Measurements from ENCODE around the gene ANKLE2. TPM values are rescaled to one million over a fixed set of nuclear protein-coding genes. Genes with fewer than 3 reads are reported as not detected.

The ANKLE2 gene
- total RNA-seq, 2 donors from 2014 or later: 33.7 to 41.8 TPM

DNA sequence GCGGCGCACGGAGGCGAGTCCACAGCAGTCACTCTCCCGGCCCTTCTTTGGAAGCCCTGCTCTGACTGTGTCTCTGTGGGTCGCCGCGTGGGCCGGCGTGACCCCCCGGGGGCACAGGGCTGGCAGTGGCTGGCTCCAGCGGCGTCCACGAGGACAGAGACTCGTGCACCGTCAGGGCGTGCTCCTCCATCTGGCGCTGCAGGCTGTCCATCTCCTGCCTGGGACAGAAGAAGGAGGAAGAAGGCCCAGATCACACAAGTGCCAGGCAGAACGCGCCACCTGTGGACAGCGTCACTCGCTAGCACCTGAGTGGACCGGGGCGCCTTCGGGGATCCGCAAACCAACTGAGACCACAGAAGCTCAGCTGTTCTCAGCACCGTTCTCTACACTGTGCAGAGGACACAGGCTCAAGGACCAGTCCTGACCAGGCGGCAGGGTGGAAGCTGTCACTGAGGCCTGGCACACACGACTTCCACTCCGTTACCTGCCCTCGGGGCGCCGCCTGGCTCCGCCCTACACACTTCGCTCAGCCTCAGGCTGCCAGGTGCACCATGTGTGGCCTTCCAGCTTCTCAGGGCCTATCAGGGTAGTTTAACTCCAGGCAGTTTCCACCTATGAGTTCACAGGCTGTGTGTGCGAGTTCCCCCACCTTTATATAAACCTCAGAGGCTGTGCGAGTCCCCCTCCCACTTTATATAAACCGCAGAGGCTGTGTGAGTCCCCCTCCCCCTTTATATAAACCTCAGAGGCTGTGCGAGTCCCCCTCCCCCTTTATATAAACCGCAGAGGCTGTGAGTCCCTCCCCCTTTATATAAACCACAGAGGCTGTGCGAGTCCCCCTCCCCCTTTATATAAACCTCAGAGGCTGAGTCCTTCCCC lies 11.7 kb upstream of the ANKLE2 start:
- DNase-seq: no peak
- H3K4me1 ChIP-seq: no peaks in the 10 kb centered on the region

GRCh38 chr12:132772606-132773005 lies 11.0 kb upstream of the ANKLE2 start:
- Histone ChIP-seq H3K9ac (ENCODE audit: low read depth in 2 of 2, low read length in 2 of 2) (no peak overlapping the region), H3K27ac (no peak overlapping the region), H3K4me3 (no peak overlapping the region), H3K27me3 (no peaks in the 10 kb centered on the region), H3K9me3 (no peaks in the 10 kb centered on the region), H3K4me1 (no peaks in the 10 kb centered on the region), H3K36me3 (peaks cover 14% of the 10 kb centered on the region)
- intact Hi-C loops (cut with DNase I): no loop called here
- no peak for TF ChIP-seq CTCF (IDR thresholded peaks at IDR 0.05)
- no peak for DNase-seq

More for the DNA sequence above, 11.7 kb upstream of the ANKLE2 start:
- Histone ChIP-seq H3K9me3 (no peaks in the 10 kb centered on the region), H3K27me3 (no peaks in the 10 kb centered on the region), H3K36me3 (peaks cover 14% of the 10 kb centered on the region), H3K9ac (ENCODE audit: low read depth in 2 of 2, low read length in 2 of 2) (no peak overlapping the region), H3K27ac (no peak overlapping the region), H3K4me3 (no peak overlapping the region)
- TF ChIP-seq CTCF (IDR thresholded peaks at IDR 0.05): no peak
- intact Hi-C loops (cut with DNase I): no loop called here

GRCh38 chr12:132771126-132771838 lies 9.7 kb upstream of the ANKLE2 start:
- no peak overlapping the region for H3K9ac ChIP-seq (ENCODE audit: low read depth in 2 of 2, low read length in 2 of 2)
- intact Hi-C loops (cut with DNase I): no loop called here
- H3K27me3 ChIP-seq: no peaks in the 10 kb centered on the region
- no peak overlapping the region for H3K4me3 ChIP-seq
- H3K27ac ChIP-seq: no peak overlapping the region
- no peak for DNase-seq
- peaks cover 14% of the 10 kb centered on the region for H3K36me3 ChIP-seq
- no peaks in the 10 kb centered on the region for H3K9me3 ChIP-seq
- TF ChIP-seq CTCF (IDR thresholded peaks at IDR 0.05): no peak
- H3K4me1 ChIP-seq: no peaks in the 10 kb centered on the region

- no peaks in the 10 kb centered on the region for H3K9me3 ChIP-seq
- peaks cover 6% of the 10 kb centered on the region for H3K36me3 ChIP-seq
- no peak overlapping the region for H3K27ac ChIP-seq
- peak; percentile 50 for DNase-seq
- intact Hi-C loops (cut with DNase I): loop anchor here (10.0 kb wide), 1 partner anchor 138 kb away; no protein-coding TSS in a partner anchor
- H3K4me1 ChIP-seq: no peaks in the 10 kb centered on the region
- no peak overlapping the region for H3K9ac ChIP-seq (ENCODE audit: low read depth in 2 of 2, low read length in 2 of 2)
- H3K27me3 ChIP-seq: no peaks in the 10 kb centered on the region
- no peak for TF ChIP-seq CTCF (IDR thresholded peaks at IDR 0.05)
- no peak overlapping the region for H3K4me3 ChIP-seq
Observed at GRCh38 chr12:132766380-132767085, 4.9 kb upstream of the ANKLE2 start.

DNA sequence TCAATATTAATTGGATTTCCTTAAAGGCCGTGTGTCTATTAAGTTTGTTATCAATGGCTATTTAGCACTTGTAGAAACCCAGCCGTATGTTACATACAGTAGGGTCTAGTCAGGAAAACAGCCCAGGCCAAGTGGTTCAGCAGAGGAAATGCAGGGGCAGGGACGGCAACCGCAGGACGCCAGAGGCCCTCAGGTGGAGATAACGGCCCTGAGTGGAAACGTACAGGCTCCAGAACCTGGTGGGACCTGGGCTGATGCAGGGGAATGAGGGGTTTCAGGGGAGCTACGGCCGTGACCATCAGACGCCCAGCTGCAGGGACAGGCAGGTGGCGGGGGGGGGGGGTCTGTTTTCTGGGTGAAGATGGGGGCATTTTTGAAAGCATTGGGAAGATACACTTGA lies 3.7 kb upstream of the ANKLE2 start:
- Histone ChIP-seq H3K27ac (no peak overlapping the region), H3K4me1 (no peaks in the 10 kb centered on the region), H3K9me3 (no peaks in the 10 kb centered on the region), H3K36me3 (no peaks in the 10 kb centered on the region), H3K27me3 (no peaks in the 10 kb centered on the region), H3K9ac (ENCODE audit: low read depth in 2 of 2, low read length in 2 of 2) (no peak overlapping the region), H3K4me3 (no peak overlapping the region)
- intact Hi-C loops (cut with DNase I): loop anchor here (10.0 kb wide), 1 partner anchor 139 kb away; no protein-coding TSS in a partner anchor
- TF ChIP-seq CTCF (IDR thresholded peaks at IDR 0.05): no peak
- no peak for DNase-seq

All from colonic mucosa (tissue), 4 donors.